ENCODE data around the gene IL1RAPL1.

- TF ChIP-seq, protein P1, sequence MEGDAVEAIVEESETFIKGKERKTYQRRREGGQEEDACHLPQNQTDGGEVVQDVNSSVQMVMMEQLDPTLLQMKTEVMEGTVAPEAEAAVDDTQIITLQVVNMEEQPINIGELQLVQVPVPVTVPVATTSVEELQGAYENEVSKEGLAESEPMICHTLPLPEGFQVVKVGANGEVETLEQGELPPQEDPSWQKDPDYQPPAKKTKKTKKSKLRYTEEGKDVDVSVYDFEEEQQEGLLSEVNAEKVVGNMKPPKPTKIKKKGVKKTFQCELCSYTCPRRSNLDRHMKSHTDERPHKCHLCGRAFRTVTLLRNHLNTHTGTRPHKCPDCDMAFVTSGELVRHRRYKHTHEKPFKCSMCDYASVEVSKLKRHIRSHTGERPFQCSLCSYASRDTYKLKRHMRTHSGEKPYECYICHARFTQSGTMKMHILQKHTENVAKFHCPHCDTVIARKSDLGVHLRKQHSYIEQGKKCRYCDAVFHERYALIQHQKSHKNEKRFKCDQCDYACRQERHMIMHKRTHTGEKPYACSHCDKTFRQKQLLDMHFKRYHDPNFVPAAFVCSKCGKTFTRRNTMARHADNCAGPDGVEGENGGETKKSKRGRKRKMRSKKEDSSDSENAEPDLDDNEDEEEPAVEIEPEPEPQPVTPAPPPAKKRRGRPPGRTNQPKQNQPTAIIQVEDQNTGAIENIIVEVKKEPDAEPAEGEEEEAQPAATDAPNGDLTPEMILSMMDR (IDR thresholded peaks at IDR 0.05), result no peak
- TF ChIP-seq POLR2A (IDR thresholded peaks at IDR 0.05) (no peak), POLR2AphosphoS5 (IDR thresholded peaks at IDR 0.05) (no peak)
Measured at GRCh38 chrX:29560065-29560464, 972.8 kb downstream of the IL1RAPL1 start.

Measured in breast epithelium (tissue), 3 donors.